Skeletal muscle tissue (tissue), 4 donors: ENCODE results near the gene KCNC4. TPM values are rescaled to one million over a fixed set of nuclear protein-coding genes. Genes with fewer than 3 reads are reported as not detected.

Experiments used
- H3K27ac ChIP-seq: one replicate; pipeline ENCODE4 v1.7.0; 2013; ENCODE audit warnings: mild to moderate bottlenecking, low read depth, low read length, inconsistent platforms
- H3K27me3 ChIP-seq, 3 donors: one replicate each; pipeline ENCODE4 v1.7.0; 2013; ENCODE audit warnings: low read length in 3 of 3; ENCODE audit not compliant: control insufficient read depth in 3 of 3, insufficient read depth in 3 of 3
- H3K36me3 ChIP-seq, 3 donors: one replicate each; pipeline ENCODE4 v1.7.0; 2013; ENCODE audit warnings: low read length in 3 of 3; ENCODE audit not compliant: control insufficient read depth in 3 of 3, insufficient read depth in 3 of 3
- H3K4me1 ChIP-seq, 3 donors: one replicate each; pipeline ENCODE4 v1.7.0; 2013; ENCODE audit warnings: low read length in 3 of 3, mild to moderate bottlenecking in 3 of 3; ENCODE audit not compliant: control insufficient read depth in 3 of 3, insufficient read depth in 3 of 3
- H3K4me3 ChIP-seq, 3 donors: one replicate each; pipeline ENCODE4 v1.7.0; 2013; ENCODE audit warnings: low read length in 3 of 3
- H3K9ac ChIP-seq, 3 donors: one replicate each; pipeline ENCODE4 v1.7.0; 2013; ENCODE audit warnings: low read length in 3 of 3, mild to moderate bottlenecking in 3 of 3, moderate library complexity in 2 of 3, low read depth in 1 of 3
- H3K9me3 ChIP-seq, 3 donors: one replicate each; pipeline ENCODE4 v1.7.0; 2013; ENCODE audit warnings: low read length in 3 of 3; ENCODE audit not compliant: control insufficient read depth in 3 of 3
- total RNA-seq: library from RNA; depleted of rRNA; stranded (reverse); fragments of >200 nt; gene quantifications from one replicate; pipeline ENCODE4 v1.2.3, GENCODE V29; 2014
- donor health status: Osteomylitis.

Gene KCNC4
- total RNA-seq, 1 donor from 2014 or later = 1.6 TPM

GRCh38 chr1:110239441-110240430 lies 29.6 kb downstream of the KCNC4 start:
- Histone ChIP-seq H3K9me3 (no peaks in the 10 kb centered on the region), H3K27me3 (peaks cover 0 to 9% (median 0%) of the 10 kb centered on the region in 3 donors), H3K27ac (peak overlapping the region; percentile 40), H3K36me3 (no peaks in the 10 kb centered on the region), H3K9ac (no peak overlapping the region), H3K4me1 (peaks cover 5 to 17% (median 6%) of the 10 kb centered on the region in 3 donors), H3K4me3 (no peak overlapping the region)

- Histone ChIP-seq H3K27ac (no peak overlapping the region), H3K27me3 (peaks cover 0 to 11% (median 0%) of the 10 kb centered on the region in 3 donors), H3K36me3 (no peaks in the 10 kb centered on the region), H3K4me1 (peaks cover 5 to 9% (median 6%) of the 10 kb centered on the region in 3 donors), H3K9ac (no peak overlapping the region), H3K9me3 (no peaks in the 10 kb centered on the region), H3K4me3 (no peak overlapping the region)
Observed at GRCh38 chr1:110240476-110241210, 30.5 kb downstream of the KCNC4 start.

- Histone ChIP-seq H3K27ac (no peak overlapping the region), H3K27me3 (peaks cover 0 to 9% (median 0%) of the 10 kb centered on the region in 3 donors), H3K9me3 (no peaks in the 10 kb centered on the region), H3K36me3 (no peaks in the 10 kb centered on the region), H3K4me1 (peaks cover 6 to 11% (median 9%) of the 10 kb centered on the region in 3 donors), H3K9ac (no peak overlapping the region), H3K4me3 (no peak overlapping the region)
Observed at GRCh38 chr1:110241516-110241915, 31.4 kb downstream of the KCNC4 start.

DNA sequence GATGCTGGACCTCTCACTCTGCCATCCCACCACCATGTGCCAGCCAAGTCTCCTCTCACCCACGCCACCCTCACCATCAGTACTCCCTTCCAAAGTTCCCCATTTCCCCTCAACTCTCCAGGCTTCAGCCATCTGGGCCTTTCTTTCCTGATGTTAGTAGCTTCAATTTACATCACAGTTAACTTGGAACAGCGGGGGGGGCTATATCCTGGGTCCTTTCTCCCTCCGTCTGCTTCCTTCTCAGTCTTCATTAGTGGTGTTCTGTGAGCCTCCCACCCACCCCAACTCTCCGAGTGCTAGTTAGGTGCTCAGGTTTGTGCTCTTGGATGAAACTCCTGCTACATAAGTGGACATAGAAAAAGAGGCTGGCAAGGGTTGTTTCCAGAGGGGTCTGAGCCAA lies 31.9 kb downstream of the KCNC4 start:
- Histone ChIP-seq H3K9ac (no peak overlapping the region), H3K27ac (no peak overlapping the region), H3K4me1 (peaks cover 6 to 11% (median 9%) of the 10 kb centered on the region in 3 donors), H3K9me3 (no peaks in the 10 kb centered on the region), H3K27me3 (peaks cover 0 to 9% (median 0%) of the 10 kb centered on the region in 3 donors), H3K4me3 (no peak overlapping the region), H3K36me3 (no peaks in the 10 kb centered on the region)

DNA sequence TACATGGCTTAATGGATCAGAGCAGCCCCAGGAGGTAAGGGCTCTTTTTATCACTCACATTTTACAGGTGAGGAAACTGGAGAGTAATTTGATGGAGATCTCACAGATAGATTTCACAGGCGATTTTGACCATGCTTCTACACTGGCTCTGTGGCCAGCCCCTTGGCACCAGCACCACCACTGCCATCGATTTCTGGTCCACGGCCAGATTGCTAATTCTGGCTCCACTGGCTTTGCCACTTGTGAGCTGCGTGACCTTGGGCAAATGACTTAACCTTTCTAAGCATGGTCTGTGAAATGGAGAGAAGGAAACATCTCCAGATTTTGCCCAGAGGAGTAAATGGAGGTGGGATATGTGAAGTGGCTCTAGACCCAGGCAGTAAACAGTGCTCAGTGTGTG lies 32.6 kb downstream of the KCNC4 start:
- Histone ChIP-seq H3K4me3 (no peak overlapping the region), H3K27ac (no peak overlapping the region)

GRCh38 chr1:110243146-110243545 lies 33.0 kb downstream of the KCNC4 start:
- Histone ChIP-seq H3K36me3 (no peaks in the 10 kb centered on the region), H3K27me3 (peaks cover 0 to 9% (median 0%) of the 10 kb centered on the region in 3 donors), H3K4me1 (peaks cover 6 to 11% (median 9%) of the 10 kb centered on the region in 3 donors), H3K27ac (no peak overlapping the region), H3K9me3 (no peaks in the 10 kb centered on the region), H3K9ac (no peak overlapping the region), H3K4me3 (no peak overlapping the region)

More for the DNA sequence above, 32.6 kb downstream of the KCNC4 start:
- Histone ChIP-seq H3K9ac (no peak overlapping the region), H3K4me1 (peaks cover 6 to 11% (median 9%) of the 10 kb centered on the region in 3 donors), H3K9me3 (no peaks in the 10 kb centered on the region), H3K27me3 (peaks cover 0 to 9% (median 0%) of the 10 kb centered on the region in 3 donors), H3K36me3 (no peaks in the 10 kb centered on the region)

- no peaks in the 10 kb centered on the region for H3K36me3 ChIP-seq
- H3K4me3 ChIP-seq = no peak overlapping the region
- no peak overlapping the region for H3K9ac ChIP-seq
- H3K4me1 ChIP-seq = peaks cover 6 to 9% (median 9%) of the 10 kb centered on the region in 3 donors
- no peak overlapping the region for H3K27ac ChIP-seq
- H3K27me3 ChIP-seq = peaks cover 0 to 9% (median 0%) of the 10 kb centered on the region in 3 donors
- H3K9me3 ChIP-seq = no peaks in the 10 kb centered on the region
Observed at GRCh38 chr1:110243574-110243973, 33.5 kb downstream of the KCNC4 start.

GRCh38 chr1:110245876-110246620 lies 35.9 kb downstream of the KCNC4 start:
- Histone ChIP-seq H3K36me3 (no peaks in the 10 kb centered on the region), H3K9me3 (no peaks in the 10 kb centered on the region)

GRCh38 chr1:110248746-110249145 lies 38.6 kb downstream of the KCNC4 start:
- Histone ChIP-seq H3K9ac (no peak overlapping the region), H3K36me3 (no peaks in the 10 kb centered on the region), H3K9me3 (no peaks in the 10 kb centered on the region), H3K4me1 (peaks cover 2 to 5% (median 2%) of the 10 kb centered on the region in 3 donors), H3K4me3 (no peak overlapping the region), H3K27ac (no peak overlapping the region), H3K27me3 (peaks cover 0 to 8% (median 0%) of the 10 kb centered on the region in 3 donors)

More at GRCh38 chr1:110245876-110246620, 35.9 kb downstream of the KCNC4 start:
- H3K27ac ChIP-seq = no peak overlapping the region
- peaks cover 3 to 6% (median 5%) of the 10 kb centered on the region in 3 donors for H3K4me1 ChIP-seq
- no peak overlapping the region for H3K4me3 ChIP-seq
- no peak overlapping the region for H3K9ac ChIP-seq
- H3K27me3 ChIP-seq = peaks cover 0 to 9% (median 0%) of the 10 kb centered on the region in 3 donors
